HG03064 (cell line): ENCODE results near the gene CNTNAP3B.
"Not testable (repeated sequence)": the region's sequence is repeated elsewhere in the genome, so short reads cannot be mapped to it uniquely, and the experiment has no call there.

Experiments
- ATAC-seq: cut with Tn5 transposase; IDR thresholded peaks from one replicate; pipeline ENCODE4 v1.9.1; 2021; ENCODE audit warnings: low read depth; ENCODE audit not compliant: unreplicated experiment

Gene CNTNAP3B

GRCh38 chr9:42129073-42129729 is at the start of gene CNTNAP3B:
Gene CNTNAP3B, minus strand, starts transcription at chr9:42129426. Its CDS starts 332 bp downstream, at chr9:42129094.
- ATAC-seq: not testable (repeated sequence)

DNA sequence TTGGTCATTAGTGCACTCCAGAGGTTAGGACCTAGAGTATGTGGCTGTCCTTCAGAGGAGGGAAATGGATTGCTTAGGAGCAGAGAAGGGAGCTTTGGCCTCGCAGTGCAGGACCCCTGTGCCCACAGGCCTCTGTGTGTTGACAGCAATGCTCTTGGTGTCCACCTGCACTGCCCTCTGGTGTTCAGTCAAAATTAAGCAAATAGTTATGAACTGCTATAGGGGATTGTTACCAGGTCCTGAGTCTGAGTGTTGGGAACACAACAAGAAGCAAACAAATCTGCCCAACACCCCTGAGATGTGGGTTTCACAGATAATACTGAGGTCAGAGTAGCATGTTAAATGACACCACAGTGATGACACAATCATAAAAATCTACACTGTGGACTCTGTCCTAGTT is 31.1 kb upstream of the CNTNAP3B start:
- not testable (repeated sequence) for ATAC-seq

GRCh38 chr9:42127056-42127841 is 2.0 kb downstream of the CNTNAP3B start:
- ATAC-seq: not testable (repeated sequence)

DNA sequence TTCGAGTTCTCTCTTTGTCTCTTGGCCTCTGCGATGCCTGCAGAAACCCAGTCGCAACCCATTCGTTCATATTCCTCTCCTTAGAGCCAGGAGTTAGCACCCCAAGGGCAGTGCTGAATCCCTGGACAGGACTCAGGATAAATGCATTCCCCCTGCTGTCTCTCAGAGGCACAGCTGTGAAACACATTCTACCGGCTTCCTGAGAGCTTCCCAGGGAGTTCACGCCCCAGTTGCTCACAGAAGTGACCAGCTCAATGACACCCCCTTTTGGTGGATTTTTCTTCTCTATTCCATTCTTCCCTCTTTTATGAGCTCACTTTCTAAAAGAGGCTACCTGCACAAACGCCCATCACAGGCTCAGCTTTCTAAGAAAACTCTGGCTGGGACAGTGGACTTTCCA is 8.2 kb downstream of the CNTNAP3B start:
- ATAC-seq: not testable (repeated sequence)

DNA sequence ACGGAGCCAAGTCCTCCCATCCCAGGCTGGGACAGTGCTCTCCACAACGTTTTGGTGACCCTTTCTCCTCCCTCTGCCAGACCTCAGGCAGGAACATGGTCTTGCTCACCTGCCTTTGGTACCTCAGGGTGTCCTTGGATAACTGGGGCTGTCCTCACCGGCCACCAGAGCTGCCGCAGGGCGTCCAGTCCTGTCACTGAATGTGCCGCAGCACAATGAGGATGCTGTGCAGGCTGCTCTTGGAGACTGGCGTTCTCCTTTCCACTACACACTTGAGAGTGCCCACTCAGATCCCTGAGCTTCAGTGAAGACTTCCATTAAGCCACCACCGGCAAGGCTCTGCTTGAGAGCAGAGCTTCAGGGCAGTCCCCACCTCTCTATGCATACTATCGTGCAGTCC is 33.3 kb downstream of the CNTNAP3B start:
- not testable (repeated sequence) for ATAC-seq

DNA sequence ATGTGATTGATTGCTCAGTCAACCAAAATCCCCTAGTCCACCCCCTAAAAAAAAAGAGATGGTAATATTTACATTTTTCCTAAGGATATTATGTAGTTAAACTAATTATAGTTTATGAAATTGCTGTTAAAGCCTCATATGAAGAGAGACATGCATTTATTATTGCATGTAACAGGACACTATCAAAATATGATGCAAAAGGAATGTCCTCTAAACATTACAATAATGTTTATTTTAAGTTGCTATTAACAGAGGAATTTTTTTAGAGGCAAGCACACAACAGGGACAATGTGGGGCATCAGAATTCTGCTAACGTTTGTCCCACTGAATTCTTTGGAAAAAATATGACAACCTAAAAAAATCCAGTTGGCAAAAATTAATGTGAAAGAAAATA is 44.7 kb downstream of the CNTNAP3B start:
- not testable (repeated sequence) for ATAC-seq

DNA sequence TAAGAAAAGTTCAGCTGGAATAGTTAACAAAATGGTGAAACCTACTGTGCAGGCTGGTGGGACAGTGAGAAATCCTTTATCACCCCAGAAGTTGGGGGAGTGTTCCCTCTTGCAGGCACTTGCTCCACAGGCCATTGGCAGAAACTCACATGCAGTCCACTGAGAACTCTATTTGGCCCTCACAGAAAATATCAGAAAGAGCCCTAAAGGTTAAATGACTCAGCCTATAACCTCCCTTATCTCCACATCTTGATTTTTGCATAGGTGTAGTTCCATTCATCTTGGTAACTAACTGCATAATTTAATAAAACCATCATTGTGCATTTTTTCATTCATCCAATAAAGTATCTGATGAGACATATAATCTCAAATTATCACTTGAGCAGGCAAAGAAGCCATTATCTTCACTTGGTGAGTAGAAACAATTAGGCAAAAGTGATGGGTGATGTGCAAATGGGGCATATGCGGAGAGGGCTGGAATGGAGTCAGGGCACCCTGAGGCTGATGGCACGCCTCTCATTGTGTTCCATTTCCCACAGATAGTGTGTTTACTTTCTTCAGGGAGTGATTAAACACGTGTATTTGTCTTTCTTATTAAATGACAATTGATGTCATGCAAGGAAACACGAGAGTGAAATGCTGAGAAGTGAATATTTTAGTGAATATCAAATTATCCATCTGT is 45.2 kb downstream of the CNTNAP3B start:
- ATAC-seq: not testable (repeated sequence)

DNA sequence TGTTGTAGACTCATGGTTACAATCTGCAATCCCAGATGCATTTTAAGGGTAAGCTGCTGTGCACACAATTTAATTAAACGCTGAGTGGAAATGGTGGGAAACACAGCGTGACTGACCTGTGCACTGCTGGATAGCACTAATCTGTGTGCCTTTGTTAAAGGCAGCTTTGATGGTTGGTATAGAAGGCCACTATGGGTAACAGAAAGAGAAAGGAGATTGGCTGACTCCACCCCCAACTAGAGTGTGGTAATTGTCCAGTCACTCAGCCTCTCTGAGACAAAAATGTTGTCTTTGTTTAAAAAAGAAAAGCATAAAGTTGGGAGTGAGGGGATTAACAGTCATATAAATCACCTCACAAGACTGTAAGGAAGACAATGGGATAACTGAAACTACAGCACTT is 48.9 kb downstream of the CNTNAP3B start:
- not testable (repeated sequence) for ATAC-seq

DNA sequence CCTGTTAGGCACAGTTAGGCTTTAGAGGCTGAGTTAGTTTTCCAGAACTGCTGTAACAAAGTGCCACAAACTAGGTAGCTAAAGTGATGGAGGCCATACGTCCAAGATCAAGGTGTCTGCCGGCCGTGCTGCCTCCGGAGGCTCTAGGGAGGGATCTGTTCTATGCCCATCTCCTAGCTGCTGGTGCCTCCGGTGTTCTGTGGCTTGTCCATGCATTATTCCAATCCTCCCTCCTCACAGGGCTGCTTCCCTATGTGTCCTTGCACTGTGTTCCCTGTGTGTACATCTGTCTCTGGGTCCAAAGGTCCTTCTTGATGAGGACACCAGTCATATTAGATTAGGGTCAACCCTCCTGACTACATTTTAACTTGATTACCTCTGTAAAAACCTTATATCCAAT is 54.4 kb downstream of the CNTNAP3B start:
- not testable (repeated sequence) for ATAC-seq

DNA sequence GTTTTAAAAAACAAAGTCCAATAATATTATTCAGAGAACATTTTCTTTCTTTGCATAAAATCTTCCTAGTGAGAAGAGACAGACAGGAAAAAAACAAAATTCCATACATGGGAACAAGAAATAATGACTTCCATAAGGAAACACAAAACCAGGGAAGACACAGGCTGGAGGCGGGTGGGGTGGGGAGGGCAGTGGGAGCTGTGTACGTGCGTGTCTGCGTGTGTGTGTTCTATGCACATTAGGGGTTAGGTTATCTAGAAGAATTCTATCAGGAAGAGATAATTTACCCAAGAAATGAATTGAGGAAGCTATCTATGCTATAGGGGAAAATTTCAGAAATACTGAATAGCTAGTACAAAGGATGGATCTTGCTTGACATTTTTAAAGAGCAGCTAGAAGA is 58.2 kb downstream of the CNTNAP3B start:
- not testable (repeated sequence) for ATAC-seq

- ATAC-seq: not testable (repeated sequence)
Measured at GRCh38 chr9:42070035-42070799, 59.0 kb downstream of the CNTNAP3B start.

DNA sequence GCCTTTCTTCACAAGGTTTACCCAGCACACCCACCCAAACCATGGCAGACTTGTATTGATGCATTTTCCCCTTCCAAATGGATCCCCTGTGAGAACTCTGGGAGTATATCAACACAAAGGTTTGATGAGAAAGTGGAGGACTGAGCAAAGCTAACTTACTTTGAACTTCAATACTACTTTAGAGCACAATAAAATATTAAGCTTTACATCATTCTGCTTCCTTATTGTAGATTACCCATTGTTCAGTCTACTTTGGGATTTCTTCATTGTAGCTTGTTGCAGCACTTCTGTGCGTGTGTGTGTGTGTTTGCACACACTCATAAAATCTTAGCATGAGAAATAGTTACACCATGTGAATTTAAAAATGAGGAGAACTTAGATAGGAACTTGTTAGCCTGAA is 75.4 kb downstream of the CNTNAP3B start:
- ATAC-seq: not testable (repeated sequence)

DNA sequence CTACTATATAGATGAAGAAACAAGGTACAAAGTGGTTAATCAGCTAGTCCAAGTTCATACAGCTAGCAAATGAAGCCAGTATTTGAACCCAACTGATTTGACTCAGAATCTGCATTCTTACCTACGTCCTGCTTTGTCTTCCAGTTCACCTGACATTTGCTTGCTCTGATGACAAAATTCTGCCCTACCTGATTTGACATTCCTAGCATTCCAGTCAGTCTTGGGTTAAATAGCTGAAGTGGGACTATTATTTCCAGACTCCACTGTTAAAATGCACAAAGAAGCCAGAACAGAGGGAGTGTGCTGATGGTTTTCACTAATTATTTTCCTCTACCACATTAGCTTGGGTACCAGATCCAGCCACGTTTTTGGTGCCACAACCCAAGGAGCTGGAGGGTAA is 78.5 kb downstream of the CNTNAP3B start:
- ATAC-seq: not testable (repeated sequence)

- ATAC-seq: not testable (repeated sequence)
Measured at GRCh38 chr9:42044422-42045010, 84.7 kb downstream of the CNTNAP3B start.

DNA sequence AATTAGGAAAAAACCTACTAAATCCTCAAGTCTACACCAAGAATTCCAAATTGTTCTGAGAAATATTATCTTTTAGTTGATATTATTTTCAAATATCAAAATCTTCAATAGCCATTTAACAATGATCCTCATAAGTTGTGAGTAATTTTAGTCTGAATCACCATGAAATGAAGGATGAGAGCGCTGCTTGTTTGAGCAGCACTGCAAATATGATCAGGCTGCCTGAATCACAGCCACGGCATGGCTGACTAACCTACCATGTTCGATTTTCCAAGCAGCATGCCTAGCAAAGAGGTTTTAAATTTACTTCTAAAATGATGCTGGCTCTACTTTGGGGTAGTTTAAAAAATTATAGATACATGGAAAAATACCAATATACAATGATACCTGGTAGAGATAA is 95.7 kb downstream of the CNTNAP3B start:
- not testable (repeated sequence) for ATAC-seq

GRCh38 chr9:42020639-42021038 is 108.6 kb downstream of the CNTNAP3B start:
- not testable (repeated sequence) for ATAC-seq

- not testable (repeated sequence) for ATAC-seq
Measured at GRCh38 chr9:42018220-42018922, 110.9 kb downstream of the CNTNAP3B start.

- ATAC-seq: not testable (repeated sequence)
Measured at GRCh38 chr9:42014317-42014716, 114.9 kb downstream of the CNTNAP3B start.

GRCh38 chr9:41991607-41992006 is 137.6 kb downstream of the CNTNAP3B start:
- ATAC-seq: not testable (repeated sequence)
